Mucosa of gallbladder (tissue), 1 donor: Measurements from ENCODE around the gene GPD2. TPM values are rescaled to one million over a fixed set of nuclear protein-coding genes. Genes with fewer than 3 reads are reported as not detected.
"Not testable (repeated sequence)": the region's sequence is repeated elsewhere in the genome, so short reads cannot be mapped to it uniquely, and the experiment has no call there.

Experiments used
- DNase-seq: peaks from one replicate; pipeline ENCODE4 v3.0.0-alpha.2; 2020; ENCODE audit warnings: low spot score
- total RNA-seq: library from RNA; stranded (reverse); gene quantifications from one replicate; pipeline ENCODE4 v1.2.1, GENCODE V29; 2021
- donor health status: DM: no; HTN: no; CAD: no.

GPD2 gene
- total RNA-seq, 1 donor from 2014 or later, result 35.0 TPM

GRCh38 chr2:156589381-156590079 lies 153.4 kb downstream of the GPD2 start:
- no peak for DNase-seq

GRCh38 chr2:156590085-156590739 lies 154.0 kb downstream of the GPD2 start:
- no peak for DNase-seq

DNA sequence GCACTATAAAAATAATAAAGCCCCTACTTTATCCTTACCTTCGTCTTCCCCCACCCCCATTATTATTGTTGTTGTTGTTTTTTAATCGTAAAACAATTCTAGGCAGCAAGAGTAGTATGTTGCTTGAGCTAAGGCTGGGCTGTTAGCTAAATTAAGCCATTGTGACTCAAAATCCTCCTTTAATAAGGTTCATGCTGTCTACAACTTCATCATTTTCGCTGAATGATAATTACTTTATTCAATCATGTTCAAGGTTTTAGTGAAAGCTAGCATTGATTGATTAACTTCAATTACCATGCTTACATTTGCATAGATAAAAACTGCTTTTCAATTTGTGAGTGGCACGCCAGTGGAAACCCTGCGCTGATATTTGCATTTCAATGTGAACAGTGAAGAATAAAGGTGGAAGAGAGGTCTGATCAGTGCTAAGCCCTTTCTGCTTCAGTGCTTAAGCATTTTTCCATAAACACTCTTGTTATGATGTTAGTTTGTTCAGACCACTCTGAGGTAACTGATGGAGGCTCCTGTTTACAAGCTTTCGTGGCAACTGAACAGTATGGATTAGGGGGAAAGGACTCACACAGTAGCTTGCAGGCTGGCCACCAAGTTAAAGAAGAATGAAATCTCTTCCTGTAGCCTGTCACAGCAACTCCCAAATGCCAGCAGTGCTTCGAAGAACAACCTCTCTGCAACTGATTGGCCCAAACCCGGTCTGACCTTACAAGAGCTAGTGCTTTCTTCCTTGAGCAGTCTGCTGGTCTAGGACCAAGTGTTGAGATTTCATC lies 156.8 kb downstream of the GPD2 start:
- no peak for DNase-seq

- no peak for DNase-seq
Observed at GRCh38 chr2:156593594-156593921, 157.4 kb downstream of the GPD2 start.

DNA sequence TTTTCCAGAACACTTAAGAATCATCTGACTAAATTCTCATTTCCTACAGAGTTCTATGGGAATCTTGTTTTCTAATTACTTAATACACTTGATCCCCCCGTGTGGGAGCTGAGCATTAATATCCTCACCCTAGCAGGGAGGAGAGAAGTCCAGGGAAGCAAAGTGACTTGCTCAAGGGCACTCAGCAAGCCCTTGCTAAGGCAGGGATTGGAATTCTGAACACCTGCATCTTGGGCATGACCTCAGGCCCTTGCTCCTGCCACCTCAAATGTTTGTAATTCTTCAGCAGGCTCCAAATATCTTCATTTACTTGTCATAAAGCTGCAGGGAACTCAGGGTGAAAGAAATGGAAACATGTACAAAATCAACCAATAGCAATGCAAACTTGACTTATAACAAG lies 162.4 kb downstream of the GPD2 start:
- no peak for DNase-seq

- no peak for DNase-seq
Observed at GRCh38 chr2:156600196-156600595, 164.0 kb downstream of the GPD2 start.

DNA sequence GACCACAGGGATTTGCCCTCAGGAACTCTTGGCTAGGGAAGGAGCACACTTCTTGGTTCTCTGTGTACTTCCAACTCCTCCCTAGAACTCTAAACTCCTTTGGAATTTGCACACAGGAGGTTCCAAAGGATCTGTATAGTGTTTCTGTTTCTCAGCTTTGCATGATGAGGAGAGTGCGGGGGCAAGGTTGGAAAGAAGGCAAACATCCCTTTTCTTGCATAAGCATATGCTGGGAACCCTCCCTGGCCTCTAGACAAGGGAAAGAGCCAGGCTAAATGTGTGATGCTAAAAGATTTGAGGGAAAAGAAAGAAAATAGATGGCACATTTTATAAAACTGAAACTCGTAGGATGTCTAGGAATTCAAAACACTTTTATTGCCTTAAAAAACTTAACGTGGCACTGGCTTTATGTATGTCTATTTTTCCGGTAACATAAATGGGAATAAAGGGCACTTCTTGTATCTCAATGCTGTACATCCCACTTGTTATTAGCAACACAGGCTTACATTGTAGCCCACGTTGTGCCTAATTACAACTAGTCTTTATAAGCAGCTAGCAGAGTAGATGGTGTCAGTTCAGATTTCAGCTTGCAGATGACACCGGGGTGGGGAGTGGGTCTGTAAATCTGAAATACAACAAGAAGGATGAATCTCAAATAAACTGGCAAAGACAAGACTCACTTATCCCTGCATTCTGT lies 165.8 kb downstream of the GPD2 start:
- no peak for DNase-seq

- DNase-seq, result no peak
Observed at GRCh38 chr2:156602552-156602933, 166.4 kb downstream of the GPD2 start.

DNA sequence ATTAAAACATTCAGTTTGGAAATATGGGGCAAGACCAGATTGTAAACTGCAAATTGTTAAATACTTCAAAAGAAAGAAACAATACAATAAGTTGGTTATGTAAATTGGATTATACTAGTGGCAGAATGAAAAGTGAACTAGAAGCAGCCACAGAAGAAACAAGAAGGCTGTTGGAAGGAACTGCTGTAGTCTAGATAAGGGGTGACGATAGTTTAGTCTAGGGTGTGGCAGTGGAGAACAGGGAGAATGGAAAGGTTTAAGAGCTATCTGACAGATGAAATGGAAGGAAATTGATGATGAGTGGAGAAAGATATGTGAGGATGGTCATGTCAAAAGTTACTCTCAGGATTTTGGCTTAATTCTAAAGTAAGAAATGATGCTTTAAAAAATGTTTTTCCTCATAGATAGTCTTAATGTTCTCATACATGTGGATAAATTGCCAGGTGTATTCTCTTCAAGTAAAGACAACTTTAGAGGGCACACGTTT lies 179.7 kb downstream of the GPD2 start:
- no peak for DNase-seq

GRCh38 chr2:156618071-156618470 lies 181.9 kb downstream of the GPD2 start:
- not testable (repeated sequence) for DNase-seq

DNA sequence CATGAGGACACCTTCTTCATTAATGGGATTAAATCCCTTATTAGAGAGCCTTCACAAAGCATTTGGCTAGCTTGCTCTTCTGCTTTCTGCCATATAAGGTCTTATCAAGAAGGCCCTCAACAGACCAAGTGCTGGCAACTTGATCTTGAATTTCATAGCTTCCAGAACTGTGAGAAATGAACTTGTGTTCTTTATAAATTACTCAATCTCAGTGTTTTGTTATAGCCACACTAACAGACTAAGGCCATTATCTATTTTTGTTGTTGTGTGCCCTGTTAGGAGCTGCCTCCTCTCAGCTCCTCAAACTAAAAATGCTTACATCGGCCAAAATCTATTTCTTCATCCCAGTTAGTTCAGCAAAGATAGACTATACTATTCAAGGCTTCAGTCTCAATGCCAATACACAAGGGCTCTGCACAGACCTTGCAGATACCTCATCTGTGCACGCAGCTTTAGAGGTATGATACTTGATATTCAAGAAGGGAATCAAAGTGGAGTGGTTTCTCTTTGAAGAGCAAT lies 182.9 kb downstream of the GPD2 start:
- no peak for DNase-seq

DNA sequence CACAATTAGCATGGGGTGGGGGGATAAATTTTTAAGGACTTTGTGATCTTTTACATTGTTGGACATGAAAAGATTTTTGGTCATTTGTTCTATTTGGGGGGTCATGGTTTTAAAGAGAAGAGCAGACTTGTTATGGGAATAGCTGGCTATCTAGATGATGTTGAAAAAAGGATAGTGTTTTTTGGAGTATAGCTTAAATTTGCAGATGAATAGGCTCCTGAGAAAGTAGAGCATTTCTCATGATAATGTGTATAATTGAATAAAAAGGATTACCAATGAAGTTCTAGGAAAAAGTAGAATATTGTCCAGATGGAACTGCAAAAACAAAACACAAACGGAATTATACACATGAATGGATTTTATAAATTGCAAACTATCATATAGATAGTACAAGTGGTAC lies 186.3 kb downstream of the GPD2 start:
- no peak for DNase-seq

GRCh38 chr2:156625360-156626170 lies 189.4 kb downstream of the GPD2 start:
- DNase-seq, result no peak

GRCh38 chr2:156626931-156627330 lies 190.8 kb downstream of the GPD2 start:
- no peak for DNase-seq

GRCh38 chr2:156630579-156631337 lies 194.6 kb downstream of the GPD2 start:
- no peak for DNase-seq

GRCh38 chr2:156635646-156636045 lies 199.5 kb downstream of the GPD2 start:
- DNase-seq, result no peak
